Measurements from ENCODE around the gene CDK5RAP1.
"Not testable (repeated sequence)": the region's sequence is repeated elsewhere in the genome, so short reads cannot be mapped to it uniquely, and the experiment has no call there.

Gene CDK5RAP1

GRCh38 chr20:33440562-33440961 lies 39.2 kb upstream of the CDK5RAP1 start:
- H3K4me3 ChIP-seq (ENCODE audit: low read length); H3K4me1 ChIP-seq (ENCODE audit: insufficient read depth, low read length); H3K9ac ChIP-seq (ENCODE audit: low read depth, low read length); H3K27ac ChIP-seq (ENCODE audit: low read depth, low read length); H3K36me3 ChIP-seq (ENCODE audit: insufficient read depth, low read length); H3K9me3 ChIP-seq (ENCODE audit: insufficient read depth, low read depth, low read length): not testable (repeated sequence)
- WGBS: 92% methylated on average over 7 of the region's 7 CpGs
- peaks cover 28% of the 10 kb centered on the region for H3K27me3 ChIP-seq (ENCODE audit: insufficient read depth, low read length)

DNA sequence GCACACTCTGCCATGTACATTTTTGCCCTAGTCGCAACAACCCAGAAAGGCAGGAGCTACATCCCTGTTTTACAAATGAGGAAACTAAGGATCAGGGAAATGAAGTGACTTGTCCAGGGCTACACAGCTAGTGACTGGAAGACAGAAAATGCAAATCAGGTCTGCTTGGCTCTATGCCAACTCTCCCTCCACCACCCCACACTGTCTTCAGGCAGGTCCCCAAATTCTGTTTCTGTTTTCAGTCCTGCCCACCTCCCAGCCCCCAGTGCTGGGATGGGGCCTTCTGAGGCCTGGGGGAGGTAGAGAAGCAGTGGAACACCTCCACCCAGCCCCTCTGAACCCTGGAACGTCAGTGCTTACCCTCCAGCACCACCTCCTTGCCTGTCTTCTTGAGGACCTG lies 37.2 kb upstream of the CDK5RAP1 start:
- Histone ChIP-seq H3K9ac (ENCODE audit: low read depth, low read length) (no peak overlapping the region), H3K27me3 (ENCODE audit: insufficient read depth, low read length) (peaks cover 21% of the 10 kb centered on the region), H3K4me3 (ENCODE audit: low read length) (no peak overlapping the region), H3K27ac (ENCODE audit: low read depth, low read length) (no peak overlapping the region), H3K4me1 (ENCODE audit: insufficient read depth, low read length) (no peaks in the 10 kb centered on the region), H3K36me3 (ENCODE audit: insufficient read depth, low read length) (no peaks in the 10 kb centered on the region), H3K9me3 (ENCODE audit: insufficient read depth, low read depth, low read length) (no peaks in the 10 kb centered on the region)
- 85% methylated on average over 2 of the region's 2 CpGs for WGBS

GRCh38 chr20:33437141-33437911 lies 36.0 kb upstream of the CDK5RAP1 start:
- Histone ChIP-seq H3K9me3 (ENCODE audit: insufficient read depth, low read depth, low read length) (no peaks in the 10 kb centered on the region), H3K9ac (ENCODE audit: low read depth, low read length) (no peak overlapping the region), H3K27ac (ENCODE audit: low read depth, low read length) (no peak overlapping the region), H3K4me1 (ENCODE audit: insufficient read depth, low read length) (no peaks in the 10 kb centered on the region), H3K4me3 (ENCODE audit: low read length) (no peak overlapping the region), H3K27me3 (ENCODE audit: insufficient read depth, low read length) (peaks cover 9% of the 10 kb centered on the region), H3K36me3 (ENCODE audit: insufficient read depth, low read length) (no peaks in the 10 kb centered on the region)
- 89% methylated on average over 11 of the region's 12 CpGs for WGBS

GRCh38 chr20:33434434-33434833 lies 33.1 kb upstream of the CDK5RAP1 start:
- 92% methylated on average over 5 of the region's 5 CpGs for WGBS
- no peaks in the 10 kb centered on the region for H3K36me3 ChIP-seq (ENCODE audit: insufficient read depth, low read length)
- H3K9ac ChIP-seq (ENCODE audit: low read depth, low read length): no peak overlapping the region
- H3K9me3 ChIP-seq (ENCODE audit: insufficient read depth, low read depth, low read length): no peaks in the 10 kb centered on the region
- no peaks in the 10 kb centered on the region for H3K27me3 ChIP-seq (ENCODE audit: insufficient read depth, low read length)
- no peak overlapping the region for H3K27ac ChIP-seq (ENCODE audit: low read depth, low read length)
- no peak overlapping the region for H3K4me3 ChIP-seq (ENCODE audit: low read length)
- H3K4me1 ChIP-seq (ENCODE audit: insufficient read depth, low read length): no peaks in the 10 kb centered on the region

DNA sequence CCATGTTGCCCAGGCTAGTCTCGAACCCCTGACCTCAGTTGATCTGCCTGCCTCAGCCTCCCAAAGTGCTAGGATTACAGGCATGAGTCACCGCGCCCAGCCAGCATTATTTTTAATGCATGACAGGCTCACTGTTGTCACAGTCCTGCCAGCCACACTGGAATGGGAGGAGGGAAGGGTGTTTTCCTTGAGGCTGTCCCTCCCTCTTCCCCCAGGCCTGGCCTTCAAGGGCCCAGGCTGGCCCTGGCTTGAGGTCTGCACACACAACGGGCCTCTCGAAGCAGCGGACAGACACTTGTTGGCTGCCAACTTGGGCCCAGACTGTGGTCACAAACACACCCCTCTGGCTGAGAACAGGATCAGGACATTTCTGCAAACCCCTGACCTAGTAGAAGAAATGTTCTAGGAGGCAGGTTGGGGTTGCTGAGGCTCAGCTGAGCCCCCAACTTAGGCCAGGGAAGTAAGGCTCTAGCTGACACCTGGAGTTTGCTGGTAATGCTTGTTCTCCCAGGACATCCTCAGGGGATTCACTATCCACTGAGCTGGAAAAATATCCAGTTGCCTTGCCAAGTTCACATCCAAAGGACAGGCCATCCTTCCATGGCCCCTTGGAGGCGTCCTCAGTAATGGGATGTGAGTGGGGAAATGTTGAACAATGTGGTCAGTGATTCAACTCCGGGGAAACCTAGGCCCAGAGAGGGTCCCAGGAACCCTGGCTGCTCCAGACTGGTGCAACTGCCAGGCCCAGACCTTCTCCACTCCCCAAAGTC lies 32.3 kb upstream of the CDK5RAP1 start:
- Histone ChIP-seq H3K27me3 (ENCODE audit: insufficient read depth, low read length) (no peaks in the 10 kb centered on the region), H3K4me1 (ENCODE audit: insufficient read depth, low read length) (no peaks in the 10 kb centered on the region), H3K9ac (ENCODE audit: low read depth, low read length) (no peak overlapping the region), H3K27ac (ENCODE audit: low read depth, low read length) (no peak overlapping the region), H3K4me3 (ENCODE audit: low read length) (no peak overlapping the region), H3K36me3 (ENCODE audit: insufficient read depth, low read length) (no peaks in the 10 kb centered on the region), H3K9me3 (ENCODE audit: insufficient read depth, low read depth, low read length) (no peaks in the 10 kb centered on the region)
- 96% methylated on average over 8 of the region's 8 CpGs for WGBS

GRCh38 chr20:33431797-33432381 lies 30.6 kb upstream of the CDK5RAP1 start:
- H3K36me3 ChIP-seq (ENCODE audit: insufficient read depth, low read length): no peaks in the 10 kb centered on the region
- H3K27me3 ChIP-seq (ENCODE audit: insufficient read depth, low read length): no peaks in the 10 kb centered on the region
- H3K4me1 ChIP-seq (ENCODE audit: insufficient read depth, low read length): no peaks in the 10 kb centered on the region
- no peaks in the 10 kb centered on the region for H3K9me3 ChIP-seq (ENCODE audit: insufficient read depth, low read depth, low read length)
- no peak overlapping the region for H3K27ac ChIP-seq (ENCODE audit: low read depth, low read length)
- H3K4me3 ChIP-seq (ENCODE audit: low read length): no peak overlapping the region
- WGBS: 88% methylated on average over 5 of the region's 5 CpGs
- no peak overlapping the region for H3K9ac ChIP-seq (ENCODE audit: low read depth, low read length)

GRCh38 chr20:33423875-33424274 lies 22.6 kb upstream of the CDK5RAP1 start:
- H3K9ac ChIP-seq (ENCODE audit: low read depth, low read length); H3K4me3 ChIP-seq (ENCODE audit: low read length); H3K27me3 ChIP-seq (ENCODE audit: insufficient read depth, low read length); H3K4me1 ChIP-seq (ENCODE audit: insufficient read depth, low read length); H3K9me3 ChIP-seq (ENCODE audit: insufficient read depth, low read depth, low read length); H3K27ac ChIP-seq (ENCODE audit: low read depth, low read length); H3K36me3 ChIP-seq (ENCODE audit: insufficient read depth, low read length): not testable (repeated sequence)
- WGBS: 94% methylated on average over 11 of the region's 11 CpGs

- no peak overlapping the region for H3K9ac ChIP-seq (ENCODE audit: low read depth, low read length)
- no peak overlapping the region for H3K4me3 ChIP-seq (ENCODE audit: low read length)
- H3K36me3 ChIP-seq (ENCODE audit: insufficient read depth, low read length): no peaks in the 10 kb centered on the region
- no peaks in the 10 kb centered on the region for H3K9me3 ChIP-seq (ENCODE audit: insufficient read depth, low read depth, low read length)
- H3K27me3 ChIP-seq (ENCODE audit: insufficient read depth, low read length): no peaks in the 10 kb centered on the region
- no peak overlapping the region for H3K27ac ChIP-seq (ENCODE audit: low read depth, low read length)
- 84% methylated on average over 7 of the region's 7 CpGs for WGBS
- H3K4me1 ChIP-seq (ENCODE audit: insufficient read depth, low read length): no peaks in the 10 kb centered on the region
Measured at GRCh38 chr20:33423141-33423834, 22.0 kb upstream of the CDK5RAP1 start.

DNA sequence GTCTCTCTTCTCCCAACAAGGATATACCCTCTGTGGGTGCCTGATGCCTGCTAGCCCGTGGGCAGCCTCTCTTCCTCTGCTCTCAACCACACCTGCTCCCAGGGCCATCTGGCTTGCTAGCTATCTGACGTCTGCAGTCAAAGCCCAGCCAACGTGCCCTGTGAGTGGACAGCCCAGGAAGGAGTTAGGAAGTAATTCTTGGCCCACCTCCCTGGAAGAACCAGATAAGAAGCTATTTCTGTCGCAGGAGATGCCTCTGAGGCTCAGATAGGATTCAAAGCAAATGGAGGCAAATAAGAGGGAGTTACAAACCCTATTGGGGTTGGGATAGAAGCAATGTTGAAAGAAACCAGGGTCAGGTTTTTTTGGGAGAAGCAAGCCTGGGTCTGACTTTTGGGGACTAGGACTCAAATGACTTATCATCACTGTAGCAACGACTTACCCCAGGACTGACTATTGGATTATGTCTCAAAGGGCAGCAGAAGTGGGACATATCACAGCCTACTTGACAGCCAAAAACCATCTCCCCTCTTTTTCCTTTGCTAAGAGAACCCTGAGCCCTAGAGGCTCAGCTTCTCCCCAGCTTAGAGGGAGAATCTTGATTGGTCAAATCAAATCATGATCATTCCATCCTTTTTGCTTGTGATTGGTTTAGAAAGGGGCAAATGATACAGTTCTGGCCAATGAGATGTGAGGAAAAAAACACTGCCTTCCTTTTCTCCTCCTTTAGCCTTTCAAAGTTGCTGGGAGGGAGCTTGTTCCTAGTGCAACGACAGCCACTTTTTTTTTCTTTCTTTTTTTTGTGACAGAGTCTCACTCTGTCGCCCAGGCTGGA lies 18.0 kb upstream of the CDK5RAP1 start:
- Histone ChIP-seq H3K9me3 (ENCODE audit: insufficient read depth, low read depth, low read length) (no peaks in the 10 kb centered on the region), H3K36me3 (ENCODE audit: insufficient read depth, low read length) (no peaks in the 10 kb centered on the region), H3K27ac (ENCODE audit: low read depth, low read length) (no peak overlapping the region), H3K9ac (ENCODE audit: low read depth, low read length) (no peak overlapping the region), H3K27me3 (ENCODE audit: insufficient read depth, low read length) (no peaks in the 10 kb centered on the region), H3K4me3 (ENCODE audit: low read length) (no peak overlapping the region), H3K4me1 (ENCODE audit: insufficient read depth, low read length) (no peaks in the 10 kb centered on the region)
- 80% methylated on average over 7 of the region's 7 CpGs for WGBS

DNA sequence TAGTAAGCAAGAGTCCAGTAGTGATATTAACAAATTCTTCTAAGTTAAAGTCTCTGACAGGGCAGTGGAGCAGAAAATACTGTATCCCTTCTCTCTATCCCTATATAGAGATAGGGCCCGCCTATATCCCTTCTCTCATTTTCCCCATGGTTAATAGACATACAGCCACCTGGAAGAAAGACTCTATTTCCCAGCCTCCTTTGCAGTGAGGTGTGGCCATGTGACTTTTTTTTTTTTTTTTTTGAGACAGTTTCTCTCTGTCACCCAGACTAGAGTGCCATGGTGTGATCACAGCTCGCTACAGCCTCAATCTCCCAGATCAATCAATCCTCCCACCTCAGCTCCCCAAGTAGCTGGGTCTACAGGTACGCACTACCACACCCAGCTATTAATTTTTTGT lies 16.7 kb upstream of the CDK5RAP1 start:
- Histone ChIP-seq H3K27ac (ENCODE audit: low read depth, low read length) (no peak overlapping the region), H3K9ac (ENCODE audit: low read depth, low read length) (no peak overlapping the region), H3K4me1 (ENCODE audit: insufficient read depth, low read length) (no peaks in the 10 kb centered on the region), H3K27me3 (ENCODE audit: insufficient read depth, low read length) (no peaks in the 10 kb centered on the region), H3K36me3 (ENCODE audit: insufficient read depth, low read length) (no peaks in the 10 kb centered on the region), H3K9me3 (ENCODE audit: insufficient read depth, low read depth, low read length) (no peaks in the 10 kb centered on the region), H3K4me3 (ENCODE audit: low read length) (no peak overlapping the region)
- WGBS: 90% methylated on average over 3 of the region's 3 CpGs
